NCI-H226 (cell line): Measurements from ENCODE around the gene MYO9B.
"Not testable (repeated sequence)": the region's sequence is repeated elsewhere in the genome, so short reads cannot be mapped to it uniquely, and the experiment has no call there.

Experiments used
- DNase-seq: peaks from one replicate; pipeline ENCODE4 v3.0.0-alpha.2; 2015

Gene MYO9B

GRCh38 chr19:17155251-17155650 is 79.7 kb downstream of the MYO9B start:
- no peak for DNase-seq

GRCh38 chr19:17156296-17156946 is 80.8 kb downstream of the MYO9B start:
- no peak for DNase-seq

- DNase-seq: no peak
Measured at GRCh38 chr19:17156947-17157302, 81.3 kb downstream of the MYO9B start.

GRCh38 chr19:17158584-17158983 is 83.0 kb downstream of the MYO9B start:
- no peak for DNase-seq

- no peak for DNase-seq
Measured at GRCh38 chr19:17159466-17160393, 84.2 kb downstream of the MYO9B start.

- DNase-seq: no peak
Measured at GRCh38 chr19:17160908-17161307, 85.3 kb downstream of the MYO9B start.

GRCh38 chr19:17162131-17162530 is 86.6 kb downstream of the MYO9B start:
- DNase-seq: not testable (repeated sequence)

- DNase-seq: no peak
Measured at GRCh38 chr19:17162580-17162979, 87.0 kb downstream of the MYO9B start.

GRCh38 chr19:17163652-17164051 is 88.1 kb downstream of the MYO9B start:
- no peak for DNase-seq

GRCh38 chr19:17164639-17165038 is 89.1 kb downstream of the MYO9B start:
- no peak for DNase-seq

- DNase-seq: no peak
Measured at GRCh38 chr19:17165715-17166114, 90.1 kb downstream of the MYO9B start.

GRCh38 chr19:17170538-17171297 is 95.1 kb downstream of the MYO9B start:
- no peak for DNase-seq

GRCh38 chr19:17171874-17172273 is 96.3 kb downstream of the MYO9B start:
- no peak for DNase-seq

GRCh38 chr19:17172624-17173345 is 97.2 kb downstream of the MYO9B start:
- no peak for DNase-seq

GRCh38 chr19:17178291-17178690 is 102.7 kb downstream of the MYO9B start:
- no peak for DNase-seq

- no peak for DNase-seq
Measured at GRCh38 chr19:17180997-17181702, 105.6 kb downstream of the MYO9B start.

GRCh38 chr19:17183271-17183761 is 107.7 kb downstream of the MYO9B start:
- DNase-seq: no peak

- no peak for DNase-seq
Measured at GRCh38 chr19:17183858-17184321, 108.3 kb downstream of the MYO9B start.

- DNase-seq: no peak
Measured at GRCh38 chr19:17184371-17184841, 108.8 kb downstream of the MYO9B start.

- DNase-seq: no peak
Measured at GRCh38 chr19:17185590-17185989, 110.0 kb downstream of the MYO9B start.

GRCh38 chr19:17191736-17192135 is 116.2 kb downstream of the MYO9B start:
- not testable (repeated sequence) for DNase-seq

GRCh38 chr19:17192751-17193150 is 117.2 kb downstream of the MYO9B start:
- DNase-seq: no peak
